ENCODE measurements around the gene MRPL44. TPM values are rescaled to one million over a fixed set of nuclear protein-coding genes. Genes with fewer than 3 reads are reported as not detected.

Gene MRPL44
- total RNA-seq, 1 experiment from 2014 or later, result 64.9 TPM

DNA sequence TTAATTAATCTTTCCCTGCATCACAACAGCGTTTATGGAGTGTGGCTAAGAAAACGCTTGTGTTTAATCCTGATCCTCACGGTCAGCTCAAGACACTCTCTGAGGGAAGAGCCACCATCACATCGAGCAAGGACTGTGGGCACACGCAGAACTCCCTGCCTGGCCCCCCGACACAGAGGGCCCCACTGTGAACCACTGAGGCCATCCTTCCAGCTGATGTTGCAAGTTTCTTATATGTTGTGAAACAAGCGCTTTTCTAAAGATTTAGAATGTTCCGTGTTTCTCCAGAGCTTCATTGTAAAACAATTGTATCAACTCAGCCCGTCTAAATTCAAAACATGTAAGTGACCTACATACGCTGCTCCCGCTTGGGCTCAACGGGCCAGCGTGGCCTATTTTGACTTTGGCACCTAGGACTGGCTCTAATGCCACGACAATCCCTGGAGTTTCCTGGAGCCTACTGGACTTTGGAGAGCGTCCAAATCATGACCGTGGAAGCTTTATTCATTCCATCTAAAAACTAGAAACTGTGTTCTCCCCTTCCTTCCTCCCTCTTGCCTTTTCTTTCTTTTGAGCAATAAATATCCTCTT lies 46.9 kb downstream of the MRPL44 start:
- no peak for DNase-seq
- H3K27ac Mint-ChIP-seq (ENCODE audit: unreplicated experiment), result no peak overlapping the region
- TF ChIP-seq, protein P1, sequence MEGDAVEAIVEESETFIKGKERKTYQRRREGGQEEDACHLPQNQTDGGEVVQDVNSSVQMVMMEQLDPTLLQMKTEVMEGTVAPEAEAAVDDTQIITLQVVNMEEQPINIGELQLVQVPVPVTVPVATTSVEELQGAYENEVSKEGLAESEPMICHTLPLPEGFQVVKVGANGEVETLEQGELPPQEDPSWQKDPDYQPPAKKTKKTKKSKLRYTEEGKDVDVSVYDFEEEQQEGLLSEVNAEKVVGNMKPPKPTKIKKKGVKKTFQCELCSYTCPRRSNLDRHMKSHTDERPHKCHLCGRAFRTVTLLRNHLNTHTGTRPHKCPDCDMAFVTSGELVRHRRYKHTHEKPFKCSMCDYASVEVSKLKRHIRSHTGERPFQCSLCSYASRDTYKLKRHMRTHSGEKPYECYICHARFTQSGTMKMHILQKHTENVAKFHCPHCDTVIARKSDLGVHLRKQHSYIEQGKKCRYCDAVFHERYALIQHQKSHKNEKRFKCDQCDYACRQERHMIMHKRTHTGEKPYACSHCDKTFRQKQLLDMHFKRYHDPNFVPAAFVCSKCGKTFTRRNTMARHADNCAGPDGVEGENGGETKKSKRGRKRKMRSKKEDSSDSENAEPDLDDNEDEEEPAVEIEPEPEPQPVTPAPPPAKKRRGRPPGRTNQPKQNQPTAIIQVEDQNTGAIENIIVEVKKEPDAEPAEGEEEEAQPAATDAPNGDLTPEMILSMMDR (IDR thresholded peaks at IDR 0.05; ENCODE audit: insufficient read depth in 1 of 2, low read depth in 1 of 2, low read length in 1 of 2, severe bottlenecking in 1 of 2, unreplicated experiment in 1 of 2), result no peak
- Histone ChIP-seq H3K4me1 (peaks cover 11% of the 10 kb centered on the region), H3K9me3 (no peaks in the 10 kb centered on the region), H3K36me3 (ENCODE audit: control insufficient read depth, insufficient read depth, low read length) (no peaks in the 10 kb centered on the region), H3K4me3 (ENCODE audit: low read depth, low read length) (no peak overlapping the region), H3K27me3 (replicated peaks; ENCODE audit: control insufficient read depth, insufficient read depth, low read length) (no peaks in the 10 kb centered on the region)
- CTCF ChIA-PET, result interaction anchor here (0.7 kb wide), 1 partner anchor 63 kb away, joined by 3 read pairs; no protein-coding TSS in a partner anchor
- peaks cover 18% of the 10 kb centered on the region for H3K4me1 Mint-ChIP-seq (ENCODE audit: low read depth, unreplicated experiment)
- POLR2A ChIA-PET, result no interaction called here
- no TSS peak for BruUV-seq (replicated peaks)
- intact Hi-C loops (cut with micrococcal nuclease; ENCODE audit: unreplicated experiment), result no loop called here
- no peaks in the 10 kb centered on the region for H3K27me3 Mint-ChIP-seq (ENCODE audit: insufficient read depth, unreplicated experiment)
- H3K9me3 Mint-ChIP-seq (ENCODE audit: unreplicated experiment), result no peaks in the 10 kb centered on the region
- no peak overlapping the region for H3K4me3 Mint-ChIP-seq (ENCODE audit: unreplicated experiment)
- no peaks in the 10 kb centered on the region for H3K36me3 Mint-ChIP-seq (ENCODE audit: insufficient read depth, unreplicated experiment)

DNA sequence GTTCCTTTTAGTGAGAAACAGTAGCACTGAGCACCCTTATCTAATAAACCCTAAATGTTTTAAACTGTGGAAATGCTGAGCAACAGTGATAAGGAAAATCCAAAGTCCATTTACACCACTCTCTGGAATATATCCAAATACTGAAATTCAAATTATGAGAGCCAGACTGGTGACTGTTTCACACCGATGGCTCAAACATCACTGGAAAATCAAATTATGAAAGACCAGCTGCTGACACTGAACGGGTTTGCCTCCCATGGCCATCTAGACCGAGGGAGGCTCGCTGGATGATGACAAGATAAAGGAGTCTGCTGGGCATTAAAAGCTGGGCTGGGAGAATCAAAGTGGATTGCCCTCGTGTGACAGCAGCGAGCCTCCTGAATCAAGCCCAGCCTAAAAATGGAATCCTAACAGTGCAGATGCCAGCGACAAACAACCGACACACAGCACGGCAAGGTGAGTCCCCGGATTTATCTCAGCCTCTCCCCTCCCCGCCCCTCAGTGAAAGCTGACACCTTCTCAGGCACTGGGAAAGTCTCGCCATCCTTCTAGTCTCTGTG lies 51.5 kb downstream of the MRPL44 start:
- Mint-ChIP-seq H3K9me3 (ENCODE audit: unreplicated experiment) (no peaks in the 10 kb centered on the region), H3K4me1 (ENCODE audit: low read depth, unreplicated experiment) (peaks cover 28% of the 10 kb centered on the region), H3K27ac (ENCODE audit: unreplicated experiment) (no peak overlapping the region), H3K36me3 (ENCODE audit: insufficient read depth, unreplicated experiment) (no peaks in the 10 kb centered on the region), H3K27me3 (ENCODE audit: insufficient read depth, unreplicated experiment) (no peaks in the 10 kb centered on the region), H3K4me3 (ENCODE audit: unreplicated experiment) (peak overlapping the region; percentile 17)
- TF ChIP-seq, protein P1 (IDR thresholded peaks at IDR 0.05; ENCODE audit: insufficient read depth in 1 of 2, low read depth in 1 of 2, low read length in 1 of 2, severe bottlenecking in 1 of 2, unreplicated experiment in 1 of 2), result no peak
- intact Hi-C loops (cut with micrococcal nuclease; ENCODE audit: unreplicated experiment), result loop anchor here (2.0 kb wide), 1 partner anchor 30 kb away; the partner anchor contains the start of gene SERPINE2
- CTCF ChIA-PET, result interaction anchor here (0.6 to 2.2 kb wide), 4 partner anchors 15 to 45 kb away, joined by 3 to 14 read pairs (median 4); no protein-coding TSS in a partner anchor
- H3K4me1 ChIP-seq, result peaks cover 22% of the 10 kb centered on the region
- no peak overlapping the region for H3K4me3 ChIP-seq (ENCODE audit: low read depth, low read length)
- H3K9me3 ChIP-seq, result no peaks in the 10 kb centered on the region
- BruUV-seq (replicated peaks), result no TSS peak
- H3K27me3 ChIP-seq (replicated peaks; ENCODE audit: control insufficient read depth, insufficient read depth, low read length), result no peaks in the 10 kb centered on the region
- no peaks in the 10 kb centered on the region for H3K36me3 ChIP-seq (ENCODE audit: control insufficient read depth, insufficient read depth, low read length)
- POLR2A ChIA-PET, result no interaction called here
- DNase-seq, result peak in 1 of 2 experiments; percentile 23

DNA sequence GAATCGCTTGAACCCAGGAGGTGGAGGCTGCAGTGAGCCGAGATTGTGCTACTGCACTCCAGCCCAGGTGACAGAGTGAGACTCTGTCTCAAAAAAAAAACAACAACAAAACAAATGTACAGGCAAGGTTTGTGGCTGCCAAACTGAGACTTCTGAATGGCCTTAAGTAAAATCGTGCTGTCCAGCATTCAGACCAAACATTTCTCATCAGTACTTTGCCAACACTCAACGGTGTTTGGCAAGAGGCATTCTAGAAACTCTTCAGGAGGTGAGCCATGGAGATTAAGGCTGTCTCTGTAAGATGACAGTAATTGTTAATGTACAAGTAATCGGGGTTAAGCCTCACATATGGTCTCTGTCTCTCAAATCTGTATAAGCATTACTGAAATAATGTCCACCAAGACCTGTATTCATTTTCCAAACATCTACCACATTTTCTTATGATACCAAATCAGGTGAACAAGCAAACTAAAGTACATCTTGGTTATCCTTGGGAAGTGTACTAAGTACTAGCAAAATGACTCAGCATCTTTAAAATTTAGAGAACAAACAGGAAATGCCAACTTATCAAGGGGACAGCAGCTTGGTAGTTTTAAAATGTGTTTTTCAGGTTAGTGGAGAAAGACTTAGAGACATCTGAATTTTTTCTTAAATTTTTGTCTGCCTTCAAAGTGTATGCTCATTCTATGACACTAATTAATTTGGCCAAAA lies 52.5 kb downstream of the MRPL44 start:
- ChIA-PET POLR2A (no interaction called here), CTCF (interaction anchor here (2.2 kb wide), 1 partner anchor 16 kb away, joined by 14 read pairs; no protein-coding TSS in a partner anchor)
- Histone ChIP-seq H3K4me1 (peaks cover 22% of the 10 kb centered on the region), H3K4me3 (ENCODE audit: low read depth, low read length) (no peak overlapping the region), H3K36me3 (ENCODE audit: control insufficient read depth, insufficient read depth, low read length) (no peaks in the 10 kb centered on the region), H3K9me3 (no peaks in the 10 kb centered on the region), H3K27me3 (replicated peaks; ENCODE audit: control insufficient read depth, insufficient read depth, low read length) (no peaks in the 10 kb centered on the region)
- DNase-seq, result no peak
- intact Hi-C loops (cut with micrococcal nuclease; ENCODE audit: unreplicated experiment), result loop anchor here (2.0 to 10.0 kb wide), 2 partner anchors 29 to 475 kb away; partner anchors contain the start of gene SERPINE2
- Mint-ChIP-seq H3K4me1 (ENCODE audit: low read depth, unreplicated experiment) (peaks cover 28% of the 10 kb centered on the region), H3K9me3 (ENCODE audit: unreplicated experiment) (no peaks in the 10 kb centered on the region), H3K27me3 (ENCODE audit: insufficient read depth, unreplicated experiment) (no peaks in the 10 kb centered on the region), H3K36me3 (ENCODE audit: insufficient read depth, unreplicated experiment) (no peaks in the 10 kb centered on the region), H3K27ac (ENCODE audit: unreplicated experiment) (no peak overlapping the region), H3K4me3 (ENCODE audit: unreplicated experiment) (no peak overlapping the region)
- no TSS peak for BruUV-seq (replicated peaks)
- TF ChIP-seq, protein P1 (IDR thresholded peaks at IDR 0.05; ENCODE audit: insufficient read depth in 1 of 2, low read depth in 1 of 2, low read length in 1 of 2, severe bottlenecking in 1 of 2, unreplicated experiment in 1 of 2), result no peak
